Fibroblast of lung (primary cell): ENCODE measurements around the gene ATP8A1. TPM values are rescaled to one million over a fixed set of nuclear protein-coding genes. Genes with fewer than 3 reads are reported as not detected.

ENCODE experiments used
- DNase-seq, 2 donors: peaks; one replicate each; pipeline versions ENCODE4 v3.0.0 to v3.0.0-alpha.2; 2010; ENCODE audit warnings: low read depth in 2 of 2
- H2AFZ ChIP-seq: 2 replicates; pipeline ENCODE4 v1.5.1; 2012; ENCODE audit warnings: low read length, control low read depth, inconsistent platforms
- H3K27ac ChIP-seq: 2 replicates; pipeline ENCODE4 v1.5.1; 2011; ENCODE audit warnings: low read length, control low read depth; ENCODE audit not compliant: insufficient read depth
- H3K27me3 ChIP-seq: 2 replicates; pipeline ENCODE4 v1.5.1; 2011; ENCODE audit warnings: mild to moderate bottlenecking, low read length; ENCODE audit not compliant: control insufficient read depth, insufficient read depth
- H3K36me3 ChIP-seq: 2 replicates; pipeline ENCODE4 v1.5.1; 2011; ENCODE audit warnings: low read length; ENCODE audit not compliant: control insufficient read depth, insufficient read depth
- H3K4me1 ChIP-seq: 2 replicates; pipeline ENCODE4 v1.5.1; 2011; ENCODE audit warnings: low read length; ENCODE audit not compliant: control insufficient read depth, insufficient read depth; ENCODE audit errors: extremely low read depth
- H3K4me2 ChIP-seq: 2 replicates; pipeline ENCODE4 v1.5.1; 2011; ENCODE audit warnings: low read length, control low read depth; ENCODE audit not compliant: insufficient read depth; ENCODE audit errors: extremely low read depth
- H3K4me3 ChIP-seq, 4 experiments: fragments of 200-600 bp in 1 of 4; sonication (generic) in 1 of 4; replicated peaks in 1 of 4; 2 replicates each; pipeline ENCODE4 v1.5.1; 2011 to 2016; ENCODE audit warnings: low read length in 4 of 4, low read depth in 3 of 4, mild to moderate bottlenecking in 3 of 4, control low read depth in 2 of 4, inconsistent platforms in 1 of 4, mixed read lengths in 1 of 4; ENCODE audit not compliant: insufficient read depth in 1 of 4; ENCODE audit errors: control extremely low read depth in 1 of 4
- H3K79me2 ChIP-seq: 2 replicates; pipeline ENCODE4 v1.5.1; 2012; ENCODE audit warnings: mild to moderate bottlenecking, low read length, inconsistent platforms; ENCODE audit not compliant: control insufficient read depth, insufficient read depth
- H3K9ac ChIP-seq: 2 replicates; pipeline ENCODE4 v1.5.1; 2011; ENCODE audit warnings: mild to moderate bottlenecking, low read length, control low read depth; ENCODE audit not compliant: insufficient read depth
- H3K9me3 ChIP-seq: 2 replicates; pipeline ENCODE4 v1.5.1; 2012; ENCODE audit warnings: low read depth, low read length; ENCODE audit not compliant: control insufficient read depth, insufficient read depth
- H4K20me1 ChIP-seq: 2 replicates; pipeline ENCODE4 v1.5.1; 2011; ENCODE audit warnings: low read length; ENCODE audit not compliant: control insufficient read depth, insufficient read depth; ENCODE audit errors: extremely low read depth
- EZH2 ChIP-seq: IDR thresholded peaks from 2 replicates; pipeline ENCODE4 v1.5.1; 2012; ENCODE audit warnings: low read length, control low read depth, mild to moderate bottlenecking; ENCODE audit errors: missing control alignments
- polyA plus RNA-seq, 2 donors: library from polyadenylated mRNA; depleted of rRNA in 1 of 2; stranded (reverse) in 1 of 2; unstranded in 1 of 2; fragments of >200 nt; gene quantifications; 2 replicates each; pipeline ENCODE4 v1.2.1, GENCODE V29; 2011 to 2012; ENCODE audit warnings: missing spikeins in 1 of 2
- total RNA-seq: library from RNA; depleted of rRNA; stranded (reverse); fragments of >200 nt; gene quantifications from 2 replicates; pipeline ENCODE4 v1.2.1, GENCODE V29; 2014
- TF ChIP-seq, protein P1 (sequence below), 2 donors: IDR thresholded peaks in 1 of 2; conservative IDR thresholded peaks in 1 of 2; 1 replicate in 1 of 2; 2 replicates in 1 of 2; pipeline ENCODE4 v1.5.1; 2011 to 2012; ENCODE audit warnings: low read length in 2 of 2, control low read depth in 1 of 2, inconsistent platforms in 1 of 2, low read depth in 1 of 2, mild to moderate bottlenecking in 1 of 2

ATP8A1 gene
- total and polyA plus RNA-seq, 2 donors (not counting 1 experiment from before 2014, with no cell fraction given): 0.36 to 4.8 TPM

DNA sequence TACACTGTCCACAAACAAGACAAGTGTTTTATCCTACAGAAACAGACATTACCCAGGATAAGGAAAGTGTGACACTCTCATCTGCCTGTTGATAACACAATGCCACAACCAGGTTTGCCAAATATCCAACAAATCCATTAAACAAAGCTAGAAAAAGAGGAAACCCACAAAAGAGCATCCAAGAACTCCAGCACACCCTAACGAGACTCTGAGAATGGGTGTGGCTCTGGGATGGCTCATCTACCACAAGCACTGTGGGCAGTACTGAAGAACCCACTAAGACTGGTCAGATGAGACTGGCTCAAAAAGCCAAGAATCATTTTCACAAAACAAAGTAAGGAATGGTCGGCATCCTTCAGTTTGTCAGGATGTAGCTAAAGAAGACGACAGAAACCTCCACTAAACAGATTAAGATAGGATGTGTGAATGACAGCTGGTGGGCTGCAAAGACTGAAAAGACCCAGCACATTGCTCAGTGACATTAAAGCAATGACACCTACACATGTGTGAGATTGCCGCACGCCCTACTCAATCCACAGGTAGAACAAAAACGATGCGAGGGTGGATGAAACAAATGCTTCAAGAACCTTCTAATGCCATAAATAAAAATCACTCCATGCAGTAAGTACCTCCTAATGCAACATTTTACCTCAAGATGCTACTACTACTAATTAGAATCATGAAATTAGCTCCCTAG lies 14.7 kb downstream of the ATP8A1 start:
- no peaks in the 10 kb centered on the region for H4K20me1 ChIP-seq
- no peak overlapping the region for H3K27ac ChIP-seq
- H3K27me3 ChIP-seq: no peaks in the 10 kb centered on the region

DNA sequence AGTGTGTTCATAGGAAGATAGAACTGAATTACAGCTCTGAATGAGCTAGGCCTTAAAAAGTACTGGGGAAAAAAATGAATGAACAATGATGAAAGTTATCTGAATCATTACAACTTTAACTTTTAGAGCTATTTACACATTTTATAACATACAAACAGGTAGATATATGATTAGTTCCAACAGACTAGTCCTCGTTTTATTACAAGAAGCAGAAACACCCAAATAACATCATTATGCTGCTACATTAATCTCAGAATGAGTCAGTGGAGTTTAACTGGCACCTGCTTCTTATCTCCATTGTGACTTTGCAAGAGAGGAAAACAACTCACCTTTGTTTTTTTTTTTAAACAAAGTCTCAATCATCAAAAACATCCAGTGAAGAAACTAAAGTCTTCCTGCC lies 15.2 kb downstream of the ATP8A1 start:
- Histone ChIP-seq H3K9ac (no peak overlapping the region), H3K4me3 (no peak overlapping the region), H3K9me3 (no peaks in the 10 kb centered on the region), H3K27ac (no peak overlapping the region), H4K20me1 (no peaks in the 10 kb centered on the region), H3K4me2 (no peak overlapping the region), H3K4me1 (no peaks in the 10 kb centered on the region), H3K36me3 (no peaks in the 10 kb centered on the region), H3K27me3 (no peaks in the 10 kb centered on the region), H2AFZ (no peak overlapping the region), H3K79me2 (no peaks in the 10 kb centered on the region)
- no peak for DNase-seq
- TF ChIP-seq, protein P1, sequence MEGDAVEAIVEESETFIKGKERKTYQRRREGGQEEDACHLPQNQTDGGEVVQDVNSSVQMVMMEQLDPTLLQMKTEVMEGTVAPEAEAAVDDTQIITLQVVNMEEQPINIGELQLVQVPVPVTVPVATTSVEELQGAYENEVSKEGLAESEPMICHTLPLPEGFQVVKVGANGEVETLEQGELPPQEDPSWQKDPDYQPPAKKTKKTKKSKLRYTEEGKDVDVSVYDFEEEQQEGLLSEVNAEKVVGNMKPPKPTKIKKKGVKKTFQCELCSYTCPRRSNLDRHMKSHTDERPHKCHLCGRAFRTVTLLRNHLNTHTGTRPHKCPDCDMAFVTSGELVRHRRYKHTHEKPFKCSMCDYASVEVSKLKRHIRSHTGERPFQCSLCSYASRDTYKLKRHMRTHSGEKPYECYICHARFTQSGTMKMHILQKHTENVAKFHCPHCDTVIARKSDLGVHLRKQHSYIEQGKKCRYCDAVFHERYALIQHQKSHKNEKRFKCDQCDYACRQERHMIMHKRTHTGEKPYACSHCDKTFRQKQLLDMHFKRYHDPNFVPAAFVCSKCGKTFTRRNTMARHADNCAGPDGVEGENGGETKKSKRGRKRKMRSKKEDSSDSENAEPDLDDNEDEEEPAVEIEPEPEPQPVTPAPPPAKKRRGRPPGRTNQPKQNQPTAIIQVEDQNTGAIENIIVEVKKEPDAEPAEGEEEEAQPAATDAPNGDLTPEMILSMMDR (conservative IDR thresholded peaks at IDR 0.05 in 1 of 2, IDR thresholded peaks at IDR 0.05 in 1 of 2; ENCODE audit: low read depth in 1 of 2, low read length in 2 of 2): no peak
- no peak for TF ChIP-seq EZH2

More for the DNA sequence above, 14.7 kb downstream of the ATP8A1 start:
- Histone ChIP-seq H3K79me2 (no peaks in the 10 kb centered on the region), H3K4me1 (no peaks in the 10 kb centered on the region), H3K36me3 (no peaks in the 10 kb centered on the region), H3K4me2 (no peak overlapping the region), H2AFZ (no peak overlapping the region), H3K9me3 (no peaks in the 10 kb centered on the region), H3K9ac (no peak overlapping the region), H3K4me3 (no peak overlapping the region)
- DNase-seq: no peak
- TF ChIP-seq, protein P1 (conservative IDR thresholded peaks at IDR 0.05 in 1 of 2, IDR thresholded peaks at IDR 0.05 in 1 of 2; ENCODE audit: low read depth in 1 of 2, low read length in 2 of 2): no peak
- no peak for TF ChIP-seq EZH2

DNA sequence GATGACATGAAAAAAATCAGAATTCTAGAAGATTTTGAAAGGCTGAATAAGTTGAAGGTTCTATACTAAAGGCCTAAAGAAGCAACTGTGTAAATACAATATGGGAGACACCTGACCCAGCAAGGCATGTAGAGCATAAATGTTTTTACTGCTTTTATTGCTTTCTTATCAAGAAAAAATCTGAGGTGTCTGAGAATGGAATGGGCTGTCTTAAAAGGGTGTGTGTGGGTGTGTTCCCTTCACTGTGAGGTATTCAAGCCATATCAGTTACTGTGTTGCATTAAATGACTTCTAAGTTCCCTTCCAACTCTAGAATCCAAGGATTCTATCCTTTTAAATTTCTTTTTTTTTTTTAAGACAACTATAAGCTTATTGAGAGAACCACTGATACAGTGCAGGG lies 15.7 kb downstream of the ATP8A1 start:
- H3K27ac ChIP-seq: no peak overlapping the region
- no peak overlapping the region for H3K9ac ChIP-seq
- no peaks in the 10 kb centered on the region for H3K36me3 ChIP-seq
- H3K79me2 ChIP-seq: no peaks in the 10 kb centered on the region
- H3K4me1 ChIP-seq: no peaks in the 10 kb centered on the region
- H3K27me3 ChIP-seq: no peaks in the 10 kb centered on the region
- H3K9me3 ChIP-seq: no peaks in the 10 kb centered on the region
- no peaks in the 10 kb centered on the region for H4K20me1 ChIP-seq
- no peak overlapping the region for H3K4me3 ChIP-seq
- H2AFZ ChIP-seq: no peak overlapping the region
- no peak overlapping the region for H3K4me2 ChIP-seq
- TF ChIP-seq EZH2: no peak
- TF ChIP-seq, protein P1 (conservative IDR thresholded peaks at IDR 0.05 in 1 of 2, IDR thresholded peaks at IDR 0.05 in 1 of 2; ENCODE audit: low read depth in 1 of 2, low read length in 2 of 2): no peak
- DNase-seq: no peak
